ENCODE measurements around the gene VWA5A.
"Not testable (repeated sequence)": the region's sequence is repeated elsewhere in the genome, so short reads cannot be mapped to it uniquely, and the experiment has no call there.

VWA5A gene

DNA sequence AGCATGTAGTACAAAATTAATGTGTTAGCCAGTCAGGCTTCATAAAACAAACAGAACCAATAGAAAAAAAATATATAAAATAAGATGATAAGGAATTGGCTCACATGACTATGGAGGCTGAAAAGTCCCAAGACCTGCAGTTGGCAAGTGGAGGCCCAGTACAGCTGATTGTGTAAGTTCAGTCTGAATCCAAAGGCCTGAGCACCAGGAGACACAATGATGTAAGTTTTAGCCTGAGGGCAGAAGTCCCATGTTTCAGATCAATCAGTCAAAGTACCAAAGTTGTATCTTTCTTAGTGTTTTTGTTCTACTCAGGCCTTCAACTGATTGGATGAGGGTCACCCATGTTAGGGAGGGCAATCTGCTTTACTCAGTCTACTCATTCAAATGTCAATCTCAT is 53.5 kb downstream of the VWA5A start:
- no peak for DNase-seq (ENCODE audit: low read depth in 2 of 2, low spot score in 1 of 2)

DNA sequence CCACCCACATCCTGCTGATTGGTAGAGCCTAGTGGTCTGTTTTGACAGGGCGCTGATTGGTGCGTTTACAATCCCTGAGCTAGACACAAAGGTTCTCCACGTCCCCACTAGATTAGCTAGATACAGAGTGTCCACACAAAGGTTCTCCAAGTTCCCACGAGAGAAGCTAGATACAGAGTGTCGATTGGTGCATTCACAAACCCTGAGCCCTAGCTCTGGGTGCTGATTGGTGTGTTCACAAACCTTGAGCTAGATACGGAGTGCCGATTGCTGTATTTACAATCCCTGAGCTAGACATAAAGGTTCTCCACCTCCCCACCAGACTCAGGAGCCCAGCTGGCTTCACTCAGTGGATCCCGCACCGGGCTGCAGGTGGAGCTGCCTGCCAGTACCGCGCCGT is 55.1 kb downstream of the VWA5A start:
- DNase-seq (ENCODE audit: low read depth in 2 of 2, low spot score in 1 of 2), result not testable (repeated sequence)

DNA sequence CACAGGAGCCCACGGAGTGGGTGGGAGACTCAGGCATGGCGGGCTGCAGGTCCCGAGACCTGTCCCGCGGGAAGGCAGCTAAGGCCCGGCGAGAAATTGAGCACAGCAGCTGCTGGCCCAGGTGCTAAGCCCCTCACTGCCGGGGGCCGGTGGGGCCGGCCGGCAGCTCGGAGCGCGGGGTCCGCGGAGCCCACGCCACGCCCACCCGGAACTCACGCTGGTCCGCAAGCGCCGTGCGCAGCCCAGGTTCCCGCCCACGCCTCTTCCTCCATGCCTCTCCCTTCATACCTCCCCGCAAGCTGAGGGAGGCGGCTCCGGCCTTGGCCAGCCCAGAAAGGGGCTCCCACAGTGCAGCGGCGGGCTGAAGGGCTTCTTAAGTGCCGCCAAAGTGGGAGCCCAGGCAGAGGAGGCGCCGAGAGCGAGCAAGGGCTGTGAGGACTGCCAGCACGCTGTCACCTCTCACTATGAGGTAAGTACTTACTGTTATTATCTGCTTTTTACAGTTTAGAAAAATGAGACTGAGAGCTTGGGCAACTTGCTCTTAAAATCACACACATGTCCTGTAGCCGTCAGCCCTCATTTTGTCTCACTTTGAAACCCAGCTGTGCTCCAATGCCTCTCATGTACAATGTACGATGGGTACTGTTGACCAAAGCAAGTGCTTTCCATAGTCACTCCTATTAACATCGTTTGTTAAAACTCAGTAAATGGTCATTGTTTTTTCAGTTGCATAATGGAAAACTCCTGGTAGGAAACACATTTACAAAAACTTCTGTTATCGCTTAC is 55.7 kb downstream of the VWA5A start:
- no peak for DNase-seq (ENCODE audit: low read depth in 2 of 2, low spot score in 1 of 2)

DNA sequence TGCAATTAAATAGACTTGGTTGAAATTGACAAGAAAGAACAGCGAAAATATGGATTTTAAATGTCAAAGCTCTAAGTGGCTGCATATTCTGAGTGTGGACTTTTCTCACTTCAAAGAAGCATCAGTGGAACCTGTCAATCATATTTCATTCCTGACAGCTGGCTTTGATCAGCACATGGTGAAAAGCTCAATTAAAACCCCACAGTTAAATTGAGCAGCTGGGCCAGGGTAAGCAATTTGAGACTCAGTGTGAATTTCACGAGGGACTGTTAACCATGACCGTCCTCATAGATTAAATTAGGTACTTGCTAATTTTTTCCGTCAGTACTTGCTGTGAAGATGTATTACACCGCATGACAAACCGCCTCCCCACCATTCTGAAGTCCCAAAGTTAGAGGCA is 56.9 kb downstream of the VWA5A start:
- DNase-seq (ENCODE audit: low read depth in 2 of 2, low spot score in 1 of 2), result no peak

DNA sequence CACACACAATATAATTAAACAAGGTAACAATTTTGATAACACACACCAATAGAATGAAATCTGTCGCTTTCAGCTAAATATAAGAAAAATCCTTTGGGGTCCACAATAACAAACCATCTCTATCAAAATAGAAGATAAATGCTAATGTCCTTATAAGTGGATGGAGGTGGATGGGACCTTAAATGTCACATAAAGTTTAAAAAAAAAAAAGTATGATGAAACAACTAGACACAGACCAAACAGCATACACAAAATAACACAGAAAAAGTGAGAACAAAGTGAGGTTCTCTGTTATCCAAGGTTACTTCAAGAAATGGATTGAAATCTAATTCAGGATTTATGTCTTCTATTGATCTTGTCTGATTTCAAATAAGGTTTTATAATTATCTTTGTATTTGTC is 57.3 kb downstream of the VWA5A start:
- DNase-seq (ENCODE audit: low read depth in 2 of 2, low spot score in 1 of 2), result no peak

DNA sequence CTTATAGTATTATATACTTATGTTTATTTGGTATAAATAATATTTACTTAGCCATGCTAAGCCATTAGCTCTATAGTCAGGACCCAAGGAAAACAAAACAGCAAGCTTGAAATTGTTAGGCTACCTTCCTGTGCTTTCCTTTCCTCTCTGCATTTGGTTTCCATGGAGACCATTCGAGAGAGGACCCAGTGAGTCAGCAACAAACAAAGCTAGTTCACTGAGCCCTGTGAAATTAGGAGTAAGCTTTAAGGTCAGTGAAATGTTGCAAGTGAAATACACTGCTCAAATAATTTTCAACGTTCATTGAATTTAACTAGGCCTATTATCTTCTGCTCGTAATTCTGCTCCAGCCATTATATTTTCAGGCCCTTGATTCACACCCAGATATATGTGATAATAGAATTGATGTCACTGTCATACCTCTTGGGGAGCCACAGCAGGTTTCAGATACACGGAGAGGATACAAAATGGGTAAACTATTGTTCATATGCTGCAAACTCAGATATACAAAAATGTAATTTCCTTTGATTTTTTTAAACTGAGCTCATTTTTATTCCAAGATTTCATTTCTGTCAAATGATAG is 58.8 kb downstream of the VWA5A start:
- DNase-seq (ENCODE audit: low read depth in 2 of 2, low spot score in 1 of 2), result no peak

DNA sequence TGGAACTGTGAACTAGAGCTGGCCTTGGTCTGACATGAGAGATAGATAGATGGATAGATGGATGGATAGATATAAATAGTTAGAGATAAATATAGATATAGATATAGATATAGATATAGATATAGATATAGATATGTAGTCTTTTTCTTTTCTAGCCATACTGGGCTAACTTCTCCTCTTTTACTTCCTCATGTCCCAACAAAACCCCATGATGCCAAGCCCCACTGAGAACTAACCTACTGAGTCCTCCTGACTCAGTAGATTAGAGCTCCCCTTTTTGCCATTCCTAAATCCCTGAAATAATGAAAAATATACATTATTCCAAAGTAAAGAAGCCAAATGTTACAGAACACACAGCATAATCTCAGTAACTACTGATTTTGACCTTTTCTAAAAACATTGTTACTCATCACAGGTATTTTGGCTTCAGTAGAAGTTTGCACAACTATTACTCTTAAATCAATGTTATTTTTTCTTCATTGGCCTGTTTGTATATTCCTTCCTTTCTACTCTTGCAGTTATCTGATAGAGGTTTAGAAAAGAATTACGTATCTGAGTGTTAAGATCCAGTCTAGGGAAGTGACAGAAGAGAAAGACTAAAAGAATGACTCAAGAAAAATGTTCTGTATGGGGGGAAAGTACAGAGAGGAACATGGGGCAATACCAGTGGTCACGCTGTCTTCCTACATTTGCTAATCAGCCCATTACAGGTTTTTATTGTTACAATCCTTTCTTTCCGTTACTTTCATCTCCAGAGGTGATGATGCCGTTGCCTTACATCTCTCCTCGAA is 61.9 kb downstream of the VWA5A start:
- no peak for DNase-seq (ENCODE audit: low read depth in 2 of 2, low spot score in 1 of 2)

DNA sequence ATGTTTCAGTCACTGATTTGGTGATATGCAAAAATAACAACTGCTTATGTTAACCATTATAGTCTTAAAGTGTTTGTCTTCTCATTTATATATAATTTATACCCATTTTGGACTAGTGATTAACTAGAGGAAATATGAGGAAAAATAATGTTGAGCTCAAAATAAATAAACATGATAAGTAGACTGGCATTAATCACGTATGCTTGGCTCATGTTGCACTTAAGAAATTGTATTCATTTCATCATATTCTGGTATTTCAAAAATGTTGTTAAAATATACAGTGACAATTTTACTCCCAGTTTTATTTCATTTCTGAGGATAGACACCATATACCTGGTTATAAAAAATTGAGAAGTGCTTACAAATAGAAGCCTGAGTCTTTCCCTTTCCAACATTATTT is 64.1 kb downstream of the VWA5A start:
- no peak for DNase-seq (ENCODE audit: low read depth in 2 of 2, low spot score in 1 of 2)

DNA sequence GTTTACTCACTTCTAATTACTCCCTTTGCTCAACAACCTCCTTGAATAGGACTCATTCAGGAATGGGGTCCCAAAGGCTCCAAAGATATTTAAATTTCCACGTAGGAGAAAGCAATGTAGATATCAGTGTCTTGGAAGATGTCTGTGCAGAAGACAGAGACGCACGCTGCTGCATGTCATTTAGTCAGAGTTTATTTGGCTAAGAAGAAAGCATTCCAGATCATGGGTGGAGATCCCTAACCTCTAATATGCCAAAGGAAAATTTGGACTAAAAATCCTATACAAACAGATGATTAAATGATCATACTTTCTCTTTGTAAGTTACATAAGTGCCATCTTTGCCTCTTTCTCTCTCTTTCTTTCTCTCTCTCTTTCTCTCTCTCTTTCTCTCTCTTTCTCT is 67.8 kb downstream of the VWA5A start, which contains the start of gene OR10D3:
TSS of gene OR10D3 (plus strand) at position 278 of the 400 bp plus-strand sequence. CDS start 1,925 bp downstream, outside the sequence.
- DNase-seq (ENCODE audit: low read depth in 2 of 2, low spot score in 1 of 2), result no peak

DNA sequence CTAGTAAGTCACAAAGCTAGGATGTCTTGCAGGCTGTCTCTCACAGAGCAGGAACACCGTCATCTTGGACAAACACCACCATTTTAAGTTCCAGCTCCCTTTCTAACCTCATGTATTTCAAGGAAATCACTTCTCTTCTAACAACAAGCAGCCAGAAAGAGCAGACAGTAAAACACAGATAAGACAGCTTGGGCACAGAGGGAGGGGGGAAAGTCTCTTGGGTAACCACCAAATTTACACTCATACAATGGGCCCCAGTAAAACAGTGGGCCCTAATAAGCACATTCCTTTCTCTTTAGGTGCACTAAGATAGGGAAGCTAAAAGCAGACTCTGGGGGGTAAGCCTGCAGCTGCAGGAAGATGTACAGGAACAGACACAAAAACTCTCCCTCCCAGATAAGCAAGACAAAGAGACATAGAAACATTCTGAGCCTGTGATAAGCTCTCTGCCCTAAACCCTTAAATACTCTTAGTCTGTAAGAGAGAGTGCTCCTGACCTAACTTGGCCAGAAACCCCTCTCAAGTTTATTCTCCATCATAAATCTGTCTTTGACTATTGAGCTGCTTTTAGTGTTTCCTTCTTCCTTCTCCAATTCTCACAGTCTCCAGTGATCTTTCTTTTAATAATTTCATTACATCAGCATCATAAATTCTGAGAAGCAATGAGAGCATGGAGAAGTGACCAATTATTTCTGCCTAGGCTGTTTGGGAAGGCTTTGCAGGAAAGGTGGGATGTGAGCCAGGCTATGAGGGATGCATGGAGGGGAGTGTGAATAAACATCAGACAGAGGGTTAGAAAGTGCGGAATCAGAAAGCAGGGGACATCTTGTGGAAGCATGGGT is 75.3 kb downstream of the VWA5A start:
- DNase-seq (ENCODE audit: low read depth in 2 of 2, low spot score in 1 of 2), result no peak

DNA sequence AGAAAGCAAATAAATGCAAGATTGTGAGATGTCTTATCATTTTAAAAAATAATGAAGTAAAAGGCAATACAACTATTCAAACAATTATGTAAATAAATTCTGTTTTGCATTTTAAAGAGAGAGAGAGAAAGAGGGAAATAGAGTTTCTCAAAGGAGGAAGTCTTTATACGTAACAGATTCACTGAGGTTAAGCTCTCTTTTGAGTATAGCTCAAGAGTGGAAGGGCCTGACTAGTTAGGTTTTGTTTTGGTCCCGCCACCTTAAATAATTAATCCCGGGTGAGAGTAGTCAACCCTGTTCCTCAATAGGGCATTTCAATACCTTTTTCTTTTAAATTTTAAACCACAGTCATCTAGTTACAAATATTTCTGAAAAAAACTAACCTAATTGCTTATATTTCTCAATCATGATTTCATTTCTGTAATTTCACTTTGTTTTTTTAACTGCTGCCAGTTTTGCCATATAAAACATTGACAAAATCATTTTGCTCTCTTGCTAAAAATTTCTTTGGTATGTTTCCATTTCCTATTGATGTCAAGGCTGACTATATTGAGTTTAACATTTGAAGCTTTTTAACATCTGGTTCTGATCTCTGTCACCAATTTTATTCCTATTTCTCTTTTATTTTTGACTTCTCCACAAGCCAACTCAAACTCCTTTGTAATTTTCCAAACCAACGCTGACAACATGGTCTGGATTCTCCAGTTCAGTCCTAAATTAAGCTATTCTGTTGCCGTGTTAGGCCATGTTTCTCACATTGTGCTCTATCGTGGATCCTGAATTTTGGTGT is 78.2 kb downstream of the VWA5A start:
- no peak for DNase-seq (ENCODE audit: low read depth in 2 of 2, low spot score in 1 of 2)

DNA sequence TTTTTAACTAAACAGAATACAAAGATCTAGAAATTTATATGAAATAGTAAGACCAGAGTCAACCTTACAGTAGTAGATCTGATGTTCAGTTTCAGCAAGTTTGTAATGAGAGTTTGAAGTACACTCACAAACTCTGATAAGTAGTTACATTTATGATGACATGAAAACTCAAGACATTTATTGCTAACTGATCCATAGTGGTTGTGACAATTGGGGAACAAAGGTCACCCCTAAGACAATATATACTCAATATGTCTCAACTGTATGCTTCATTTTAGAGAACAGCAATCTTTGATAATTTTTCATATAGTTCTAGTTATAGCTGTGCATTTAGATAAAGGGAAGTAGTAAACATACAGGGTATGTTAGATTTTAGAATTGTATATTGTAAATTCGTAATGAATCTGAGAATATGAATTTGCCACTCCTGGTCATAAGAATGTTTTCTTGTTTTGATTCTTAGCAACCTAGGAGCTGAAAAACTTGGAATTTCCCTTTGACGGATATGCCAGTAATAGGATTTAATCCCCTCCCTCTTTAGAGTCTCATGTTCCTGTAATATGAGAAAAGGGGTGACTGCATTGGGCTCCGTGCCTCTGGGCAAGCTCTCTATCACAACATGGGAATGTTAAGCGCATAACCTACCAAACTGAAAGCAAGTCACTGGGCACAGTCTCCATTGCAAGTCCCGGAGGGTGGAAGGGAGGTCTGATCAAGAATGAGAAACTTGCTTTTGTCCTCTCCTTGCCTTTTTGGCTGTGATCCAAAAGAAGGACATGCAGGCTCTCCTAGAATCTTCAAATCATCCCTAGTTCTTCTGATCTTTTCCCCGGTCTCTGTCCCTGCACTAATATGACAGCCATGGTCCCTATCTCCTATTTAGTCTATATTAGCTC is 79.3 kb downstream of the VWA5A start:
- DNase-seq (ENCODE audit: low read depth in 2 of 2, low spot score in 1 of 2), result no peak

DNA sequence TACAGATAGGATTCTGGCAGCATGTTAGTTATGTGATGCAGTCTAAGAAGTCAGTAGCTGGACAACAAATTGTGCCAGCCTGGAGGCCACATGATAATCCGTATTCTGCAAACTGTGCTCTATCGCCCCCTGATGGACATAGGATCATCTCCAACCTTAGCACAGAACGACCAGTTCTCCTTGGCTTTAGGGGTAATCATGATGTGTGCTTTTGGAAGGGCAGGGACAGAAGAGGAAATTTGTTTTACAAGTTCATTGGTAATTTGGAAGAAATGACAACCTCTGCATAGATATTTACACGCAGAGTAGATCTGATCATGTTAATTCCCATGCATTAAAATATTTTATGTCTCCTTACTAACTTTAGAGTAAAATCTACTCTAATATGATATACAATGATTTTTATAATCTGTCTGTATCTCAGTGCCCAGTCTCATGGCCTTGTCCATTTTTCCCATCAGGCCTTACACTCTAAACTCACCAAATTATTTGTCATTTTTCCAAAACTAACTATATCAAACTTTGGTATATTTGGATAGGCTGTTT is 80.0 kb downstream of the VWA5A start:
- peak in 1 of 2 donors; percentile 7 for DNase-seq (ENCODE audit: low read depth in 2 of 2, low spot score in 1 of 2)
